IgD-negative memory B cell (primary cell): ENCODE results near the gene BATF2. TPM values are rescaled to one million over a fixed set of nuclear protein-coding genes. Genes with fewer than 3 reads are reported as not detected.
"Not testable (repeated sequence)": the region's sequence is repeated elsewhere in the genome, so short reads cannot be mapped to it uniquely, and the experiment has no call there.

ENCODE experiments used
- H3K27ac Mint-ChIP-seq, 3 donors: one replicate each; pipeline ENCODE4 v1.8.0; 2020 to 2022; ENCODE audit warnings: mild to moderate bottlenecking in 3 of 3, mixed read lengths in 3 of 3, moderate library complexity in 1 of 3
- H3K27me3 Mint-ChIP-seq: one replicate; pipeline ENCODE4 v1.8.0; 2021; ENCODE audit warnings: mixed read lengths
- H3K36me3 Mint-ChIP-seq: one replicate; pipeline ENCODE4 v1.8.0; 2020; ENCODE audit warnings: mild to moderate bottlenecking, mixed read lengths
- H3K4me1 Mint-ChIP-seq, 3 donors: one replicate each; pipeline ENCODE4 v1.8.0; 2020 to 2022; ENCODE audit warnings: mixed read lengths in 3 of 3, mild to moderate bottlenecking in 1 of 3
- H3K4me3 Mint-ChIP-seq, 4 donors: one replicate each; pipeline ENCODE4 v1.8.0; 2020 to 2022; ENCODE audit warnings: mild to moderate bottlenecking in 4 of 4, mixed read lengths in 4 of 4, moderate library complexity in 3 of 4
- H3K9me3 Mint-ChIP-seq, 3 donors: one replicate each; pipeline ENCODE4 v1.8.0; 2020 to 2021; ENCODE audit warnings: mixed read lengths in 3 of 3, mild to moderate bottlenecking in 1 of 3
- polyA plus RNA-seq: library from polyadenylated mRNA; unstranded; fragments of 300-500 nt; fragmentation: Illumina TruSeq; gene quantifications from one replicate; pipeline ENCODE4 v1.2.3, GENCODE V29; 2021

BATF2 gene
- 0.29 TPM for polyA plus RNA-seq

GRCh38 chr11:64996710-64997380 lies at the start of gene BATF2:
Gene BATF2 (minus strand): TSS chr11:64996971. CDS start chr11:64996914, 57 bp downstream.
- Mint-ChIP-seq H3K4me3 (peak within 1 kb of the TSS; percentile 68 to 94 (median 87)), H3K36me3 (no peaks in the 10 kb centered on the region), H3K27ac (peak within 1 kb of the TSS in 2 of 3 donors; percentile 5 to 83)

GRCh38 chr11:65045728-65046127 lies 49.0 kb upstream of the BATF2 start:
- H3K4me1 Mint-ChIP-seq = peaks cover 7 to 12% (median 9%) of the 10 kb centered on the region in 3 donors
- no peak overlapping the region for H3K4me3 Mint-ChIP-seq
- no peak overlapping the region for H3K27ac Mint-ChIP-seq
- peaks cover 11% of the 10 kb centered on the region for H3K36me3 Mint-ChIP-seq
- no peaks in the 10 kb centered on the region for H3K9me3 Mint-ChIP-seq
- no peaks in the 10 kb centered on the region for H3K27me3 Mint-ChIP-seq

More at GRCh38 chr11:64996710-64997380, at the start of gene BATF2:
- H3K9me3 Mint-ChIP-seq = no peaks in the 10 kb centered on the region
- peaks cover 10 to 23% (median 16%) of the 10 kb centered on the region in 3 donors for H3K4me1 Mint-ChIP-seq
- H3K27me3 Mint-ChIP-seq = no peaks in the 10 kb centered on the region

GRCh38 chr11:65045061-65045460 lies 48.3 kb upstream of the BATF2 start:
- Mint-ChIP-seq H3K36me3 (peaks cover 11% of the 10 kb centered on the region), H3K27ac (no peak overlapping the region), H3K4me1 (peaks cover 10 to 15% (median 11%) of the 10 kb centered on the region in 3 donors), H3K9me3 (no peaks in the 10 kb centered on the region), H3K27me3 (no peaks in the 10 kb centered on the region), H3K4me3 (peak overlapping the region in 1 of 4 donors; percentile 88)

GRCh38 chr11:65043881-65044501 lies 47.2 kb upstream of the BATF2 start:
- H3K27ac Mint-ChIP-seq = no peak overlapping the region

GRCh38 chr11:65042891-65043290 lies 46.1 kb upstream of the BATF2 start:
- H3K9me3 Mint-ChIP-seq = no peaks in the 10 kb centered on the region
- peak overlapping the region; percentile 9 to 89 (median 84) for H3K4me3 Mint-ChIP-seq
- H3K36me3 Mint-ChIP-seq = peaks cover 11% of the 10 kb centered on the region
- peaks cover 10 to 19% (median 15%) of the 10 kb centered on the region in 3 donors for H3K4me1 Mint-ChIP-seq
- no peaks in the 10 kb centered on the region for H3K27me3 Mint-ChIP-seq
- H3K27ac Mint-ChIP-seq = peak overlapping the region in 1 of 3 donors; percentile 73

More at GRCh38 chr11:65043881-65044501, 47.2 kb upstream of the BATF2 start:
- peaks cover 10 to 15% (median 11%) of the 10 kb centered on the region in 3 donors for H3K4me1 Mint-ChIP-seq
- H3K9me3 Mint-ChIP-seq = no peaks in the 10 kb centered on the region
- H3K36me3 Mint-ChIP-seq = peaks cover 11% of the 10 kb centered on the region
- H3K27me3 Mint-ChIP-seq = no peaks in the 10 kb centered on the region
- peak overlapping the region in 2 of 4 donors; percentile 54 to 88 for H3K4me3 Mint-ChIP-seq

GRCh38 chr11:65040847-65041622 lies 44.3 kb upstream of the BATF2 start, which contains the start of gene SAC3D1:
Gene SAC3D1 (plus strand): TSS chr11:65041210. CDS start chr11:65041293, 83 bp downstream.
- H3K27me3 Mint-ChIP-seq = no peaks in the 10 kb centered on the region
- peak within 1 kb of the TSS; percentile 77 to 97 (median 96) for H3K27ac Mint-ChIP-seq
- H3K36me3 Mint-ChIP-seq = peaks cover 8% of the 10 kb centered on the region
- peaks cover 11 to 15% (median 14%) of the 10 kb centered on the region in 3 donors for H3K4me1 Mint-ChIP-seq
- H3K4me3 Mint-ChIP-seq = peak within 1 kb of the TSS; percentile 93 to 98 (median 97)
- no peaks in the 10 kb centered on the region for H3K9me3 Mint-ChIP-seq

- Mint-ChIP-seq H3K36me3 (peaks cover 8% of the 10 kb centered on the region), H3K27me3 (no peaks in the 10 kb centered on the region), H3K4me3 (peak overlapping the region; percentile 93 to 98 (median 97)), H3K9me3 (no peaks in the 10 kb centered on the region), H3K4me1 (peaks cover 11 to 15% (median 14%) of the 10 kb centered on the region in 3 donors), H3K27ac (peak overlapping the region; percentile 77 to 97 (median 96))
Measured at GRCh38 chr11:65040520-65040846, 43.7 kb upstream of the BATF2 start.

- no peak overlapping the region for H3K4me3 Mint-ChIP-seq
- peak overlapping the region in 1 of 3 donors; percentile 50 for H3K27ac Mint-ChIP-seq
Measured at GRCh38 chr11:65036931-65037330, 40.2 kb upstream of the BATF2 start.

GRCh38 chr11:65035579-65035978 lies 38.8 kb upstream of the BATF2 start:
- no peaks in the 10 kb centered on the region for H3K27me3 Mint-ChIP-seq
- H3K36me3 Mint-ChIP-seq = peaks cover 5% of the 10 kb centered on the region
- peak overlapping the region in 1 of 3 donors; percentile 21 for H3K27ac Mint-ChIP-seq
- H3K9me3 Mint-ChIP-seq = no peaks in the 10 kb centered on the region
- no peak overlapping the region for H3K4me3 Mint-ChIP-seq
- H3K4me1 Mint-ChIP-seq = peaks cover 2 to 9% (median 8%) of the 10 kb centered on the region in 3 donors

More at GRCh38 chr11:65036931-65037330, 40.2 kb upstream of the BATF2 start:
- Mint-ChIP-seq H3K9me3 (no peaks in the 10 kb centered on the region), H3K27me3 (no peaks in the 10 kb centered on the region), H3K4me1 (peaks cover 7 to 12% (median 11%) of the 10 kb centered on the region in 3 donors), H3K36me3 (peaks cover 5% of the 10 kb centered on the region)

GRCh38 chr11:65034423-65034822 lies 37.7 kb upstream of the BATF2 start:
- Mint-ChIP-seq H3K4me3 (no peak overlapping the region), H3K9me3 (no peaks in the 10 kb centered on the region), H3K27ac (no peak overlapping the region)

GRCh38 chr11:65032216-65032615 lies 35.4 kb upstream of the BATF2 start:
- Mint-ChIP-seq H3K27me3 (no peaks in the 10 kb centered on the region), H3K27ac (no peak overlapping the region), H3K9me3 (no peaks in the 10 kb centered on the region), H3K36me3 (peaks cover 7% of the 10 kb centered on the region), H3K4me3 (no peak overlapping the region), H3K4me1 (peaks cover 5 to 12% (median 8%) of the 10 kb centered on the region in 3 donors)

More at GRCh38 chr11:65034423-65034822, 37.7 kb upstream of the BATF2 start:
- peaks cover 5% of the 10 kb centered on the region for H3K36me3 Mint-ChIP-seq
- peaks cover 0 to 8% (median 7%) of the 10 kb centered on the region in 3 donors for H3K4me1 Mint-ChIP-seq
- H3K27me3 Mint-ChIP-seq = no peaks in the 10 kb centered on the region

GRCh38 chr11:65027213-65028067 lies 30.7 kb upstream of the BATF2 start, which contains the start of gene SNX15:
Gene SNX15 (plus strand): TSS chr11:65027439. CDS start chr11:65027538, 99 bp downstream.
- H3K4me3 Mint-ChIP-seq = peak within 1 kb of the TSS; percentile 82 to 95 (median 90)
- no peaks in the 10 kb centered on the region for H3K9me3 Mint-ChIP-seq
- H3K4me1 Mint-ChIP-seq = peaks cover 7 to 17% (median 17%) of the 10 kb centered on the region in 3 donors
- H3K27me3 Mint-ChIP-seq = no peaks in the 10 kb centered on the region
- H3K36me3 Mint-ChIP-seq = peaks cover 5% of the 10 kb centered on the region
- H3K27ac Mint-ChIP-seq = peak within 1 kb of the TSS; percentile 84 to 92 (median 86)

- H3K9me3 Mint-ChIP-seq = no peaks in the 10 kb centered on the region
- H3K27ac Mint-ChIP-seq = peak overlapping the region; percentile 84 to 92 (median 86)
- peaks cover 7 to 17% (median 17%) of the 10 kb centered on the region in 3 donors for H3K4me1 Mint-ChIP-seq
- H3K27me3 Mint-ChIP-seq = no peaks in the 10 kb centered on the region
- peak overlapping the region; percentile 82 to 95 (median 90) for H3K4me3 Mint-ChIP-seq
- H3K36me3 Mint-ChIP-seq = peaks cover 2% of the 10 kb centered on the region
Measured at GRCh38 chr11:65026810-65027209, 30.0 kb upstream of the BATF2 start.

- H3K9me3 Mint-ChIP-seq, H3K27ac Mint-ChIP-seq, H3K27me3 Mint-ChIP-seq, H3K36me3 Mint-ChIP-seq: not testable (repeated sequence)
- Mint-ChIP-seq H3K4me3 (peak overlapping the region in 1 of 4 donors; percentile 11), H3K4me1 (peaks cover 7 to 17% (median 15%) of the 10 kb centered on the region in 3 donors)
Measured at GRCh38 chr11:65023502-65023901, 26.7 kb upstream of the BATF2 start.
